ENCODE results near the gene PRG3. TPM values are rescaled to one million over a fixed set of nuclear protein-coding genes. Genes with fewer than 3 reads are reported as not detected.

The PRG3 gene
- total RNA-seq, 2 experiments from 2014 or later: not detected

DNA sequence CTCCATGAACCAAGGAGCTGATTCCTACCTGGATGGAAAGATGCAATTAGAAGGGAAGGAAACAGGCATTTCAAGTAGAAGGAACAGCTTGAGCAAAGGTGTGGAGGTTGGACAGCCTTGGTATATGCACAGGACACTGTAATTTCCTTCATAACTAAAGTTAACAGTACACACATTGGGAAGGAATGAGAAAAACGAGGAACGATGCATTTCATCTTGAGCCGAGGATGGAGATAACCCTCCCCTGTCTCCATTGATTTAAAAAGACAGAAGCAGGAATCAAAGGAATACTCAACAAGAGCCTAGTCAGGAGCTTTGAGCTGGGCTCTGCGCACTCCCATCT is 11.8 kb upstream of the PRG3 start:
- POLR2A ChIA-PET: no interaction called here
- no peak overlapping the region for H3K27ac Mint-ChIP-seq
- no peaks in the 10 kb centered on the region for H3K4me1 Mint-ChIP-seq
- DNase-seq: no peak
- no peaks in the 10 kb centered on the region for H3K9me3 Mint-ChIP-seq
- CTCF ChIA-PET: interaction anchor here (0.8 to 1.3 kb wide), 2 partner anchors 28 to 30 kb away, joined by 3 read pairs; no protein-coding TSS in a partner anchor
- H3K27me3 Mint-ChIP-seq: no peaks in the 10 kb centered on the region
- H3K4me3 Mint-ChIP-seq: no peak overlapping the region
- no peaks in the 10 kb centered on the region for H3K36me3 Mint-ChIP-seq (ENCODE audit: low read depth)

- ChIA-PET CTCF (no interaction called here), POLR2A (no interaction called here)
- no peak overlapping the region for H3K27ac Mint-ChIP-seq
- H3K9me3 Mint-ChIP-seq: no peaks in the 10 kb centered on the region
- no peaks in the 10 kb centered on the region for H3K36me3 Mint-ChIP-seq (ENCODE audit: low read depth)
- no peak for DNase-seq
- no peak overlapping the region for H3K4me3 Mint-ChIP-seq
- no peaks in the 10 kb centered on the region for H3K4me1 Mint-ChIP-seq
- no peaks in the 10 kb centered on the region for H3K27me3 Mint-ChIP-seq
Observed at GRCh38 chr11:57392066-57392762, 11.3 kb upstream of the PRG3 start.

GRCh38 chr11:57391539-57391938 is 10.6 kb upstream of the PRG3 start:
- CTCF ChIA-PET: no interaction called here
- Mint-ChIP-seq H3K4me3 (no peak overlapping the region), H3K27me3 (no peaks in the 10 kb centered on the region), H3K4me1 (no peaks in the 10 kb centered on the region), H3K27ac (no peak overlapping the region), H3K36me3 (ENCODE audit: low read depth) (no peaks in the 10 kb centered on the region), H3K9me3 (no peaks in the 10 kb centered on the region)
- DNase-seq: no peak
- POLR2A ChIA-PET: no interaction called here

- no peak overlapping the region for H3K4me3 Mint-ChIP-seq
- DNase-seq: no peak
- H3K4me1 Mint-ChIP-seq: no peaks in the 10 kb centered on the region
- H3K27me3 Mint-ChIP-seq: no peaks in the 10 kb centered on the region
- no peak overlapping the region for H3K27ac Mint-ChIP-seq
- CTCF ChIA-PET: no interaction called here
- H3K9me3 Mint-ChIP-seq: no peaks in the 10 kb centered on the region
- POLR2A ChIA-PET: no interaction called here
- H3K36me3 Mint-ChIP-seq (ENCODE audit: low read depth): no peaks in the 10 kb centered on the region
Observed at GRCh38 chr11:57391111-57391510, 10.2 kb upstream of the PRG3 start.

DNA sequence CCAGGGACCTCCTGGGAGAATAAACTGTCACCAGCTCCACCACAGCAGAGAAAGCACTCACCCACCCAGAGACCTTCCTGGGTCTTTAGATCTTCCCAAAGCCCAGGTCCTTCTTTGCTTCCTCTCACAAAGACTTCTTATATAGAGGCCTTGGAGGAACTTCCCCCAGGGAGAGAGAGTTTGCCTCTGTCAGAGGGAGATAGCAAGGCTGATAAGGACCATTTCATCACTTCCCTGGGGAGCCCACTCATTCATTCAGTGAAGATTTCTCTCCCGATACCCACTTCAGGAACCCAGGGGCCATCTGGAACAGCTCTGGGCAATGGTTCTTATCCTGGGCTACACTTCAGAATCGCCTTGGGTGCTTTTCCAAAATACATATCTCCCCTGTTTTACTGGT is 9.6 kb upstream of the PRG3 start, which contains the start of gene PRG2:
Gene PRG2 (minus strand): TSS at position 116 of the 400 bp plus-strand sequence. CDS start 706 bp downstream, outside the sequence.
- POLR2A ChIA-PET: no interaction called here
- DNase-seq: no peak
- H3K9me3 Mint-ChIP-seq: no peaks in the 10 kb centered on the region
- no peaks in the 10 kb centered on the region for H3K4me1 Mint-ChIP-seq
- CTCF ChIA-PET: interaction anchor here (1.0 kb wide), 1 partner anchor 29 kb away, joined by 3 read pairs; no protein-coding TSS in a partner anchor
- no peaks in the 10 kb centered on the region for H3K36me3 Mint-ChIP-seq (ENCODE audit: low read depth)
- H3K27ac Mint-ChIP-seq: no peak within 1 kb of the TSS
- no peaks in the 10 kb centered on the region for H3K27me3 Mint-ChIP-seq
- H3K4me3 Mint-ChIP-seq: no peak within 1 kb of the TSS

GRCh38 chr11:57387289-57388030 is 6.5 kb upstream of the PRG3 start:
- Mint-ChIP-seq H3K36me3 (ENCODE audit: low read depth) (no peaks in the 10 kb centered on the region), H3K27me3 (no peaks in the 10 kb centered on the region), H3K4me1 (no peaks in the 10 kb centered on the region), H3K9me3 (no peaks in the 10 kb centered on the region), H3K27ac (no peak overlapping the region), H3K4me3 (no peak overlapping the region)
- no peak for DNase-seq
- ChIA-PET CTCF (interaction anchor here (1.1 kb wide), 1 partner anchor 41 kb away, joined by 4 read pairs; no protein-coding TSS in a partner anchor), POLR2A (no interaction called here)

- Mint-ChIP-seq H3K27ac (no peak overlapping the region), H3K4me1 (no peaks in the 10 kb centered on the region), H3K27me3 (peaks cover 2% of the 10 kb centered on the region), H3K36me3 (ENCODE audit: low read depth) (no peaks in the 10 kb centered on the region), H3K4me3 (no peak overlapping the region), H3K9me3 (no peaks in the 10 kb centered on the region)
- DNase-seq: no peak
- POLR2A ChIA-PET: no interaction called here
- CTCF ChIA-PET: interaction anchor here (1.1 to 1.3 kb wide), 2 partner anchors 8 to 40 kb away, joined by 4 to 5 read pairs; no protein-coding TSS in a partner anchor
Observed at GRCh38 chr11:57386178-57386940, 5.4 kb upstream of the PRG3 start.

- Mint-ChIP-seq H3K27ac (no peak overlapping the region), H3K4me3 (no peak overlapping the region), H3K4me1 (no peaks in the 10 kb centered on the region), H3K36me3 (ENCODE audit: low read depth) (no peaks in the 10 kb centered on the region), H3K9me3 (no peaks in the 10 kb centered on the region), H3K27me3 (peaks cover 3% of the 10 kb centered on the region)
- ChIA-PET POLR2A (no interaction called here), CTCF (no interaction called here)
- DNase-seq: no peak
Observed at GRCh38 chr11:57379732-57380131, 1.2 kb downstream of the PRG3 start.

DNA sequence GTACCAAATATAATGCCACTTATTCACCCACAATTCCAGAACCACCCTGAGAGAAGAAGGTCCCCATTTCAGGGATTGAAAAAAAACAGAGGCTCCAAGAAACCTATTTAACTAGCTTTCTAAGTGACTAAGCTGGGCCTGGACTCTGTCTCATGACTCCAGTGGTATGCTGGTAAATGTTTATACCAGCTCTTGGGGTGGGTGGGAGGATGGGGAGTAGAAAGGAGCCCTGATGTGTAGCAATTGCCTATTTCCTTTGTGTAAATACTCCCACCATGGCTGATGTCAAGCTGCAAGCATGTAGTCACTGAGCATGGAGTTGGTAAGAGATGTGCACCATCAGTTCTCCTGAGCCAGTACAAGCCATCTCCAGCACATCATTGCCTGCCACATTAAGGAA is 2.8 kb downstream of the PRG3 start:
- no peaks in the 10 kb centered on the region for H3K36me3 Mint-ChIP-seq (ENCODE audit: low read depth)
- H3K27ac Mint-ChIP-seq: no peak overlapping the region
- H3K27me3 Mint-ChIP-seq: peaks cover 3% of the 10 kb centered on the region
- ChIA-PET CTCF (interaction anchor here (1.2 kb wide), 1 partner anchor 10 kb away, joined by 3 read pairs; no protein-coding TSS in a partner anchor), POLR2A (no interaction called here)
- H3K4me1 Mint-ChIP-seq: no peaks in the 10 kb centered on the region
- no peak for DNase-seq
- no peaks in the 10 kb centered on the region for H3K9me3 Mint-ChIP-seq
- H3K4me3 Mint-ChIP-seq: no peak overlapping the region

GRCh38 chr11:57377107-57377506 is 3.8 kb downstream of the PRG3 start:
- ChIA-PET POLR2A (no interaction called here), CTCF (interaction anchor here (0.8 kb wide), 1 partner anchor 52 kb away, joined by 4 read pairs; no protein-coding TSS in a partner anchor)
- H3K36me3 Mint-ChIP-seq (ENCODE audit: low read depth): no peaks in the 10 kb centered on the region
- no peak overlapping the region for H3K27ac Mint-ChIP-seq
- no peaks in the 10 kb centered on the region for H3K9me3 Mint-ChIP-seq
- no peaks in the 10 kb centered on the region for H3K4me1 Mint-ChIP-seq
- no peak overlapping the region for H3K4me3 Mint-ChIP-seq
- no peak for DNase-seq
- peaks cover 2% of the 10 kb centered on the region for H3K27me3 Mint-ChIP-seq

GRCh38 chr11:57376095-57377090 is 4.6 kb downstream of the PRG3 start:
- POLR2A ChIA-PET: no interaction called here
- H3K27me3 Mint-ChIP-seq: peaks cover 1% of the 10 kb centered on the region
- H3K27ac Mint-ChIP-seq: no peak overlapping the region
- CTCF ChIA-PET: interaction anchor here (0.8 to 1.1 kb wide), 2 partner anchors 31 to 51 kb away, joined by 3 to 4 read pairs; no protein-coding TSS in a partner anchor
- no peaks in the 10 kb centered on the region for H3K36me3 Mint-ChIP-seq (ENCODE audit: low read depth)
- no peaks in the 10 kb centered on the region for H3K4me1 Mint-ChIP-seq
- H3K4me3 Mint-ChIP-seq: no peak overlapping the region
- no peaks in the 10 kb centered on the region for H3K9me3 Mint-ChIP-seq
- DNase-seq: no peak

- peaks cover 1% of the 10 kb centered on the region for H3K27me3 Mint-ChIP-seq
- no peaks in the 10 kb centered on the region for H3K4me1 Mint-ChIP-seq
- no peak for DNase-seq
- ChIA-PET POLR2A (no interaction called here), CTCF (no interaction called here)
- no peaks in the 10 kb centered on the region for H3K9me3 Mint-ChIP-seq
- no peaks in the 10 kb centered on the region for H3K36me3 Mint-ChIP-seq (ENCODE audit: low read depth)
- H3K27ac Mint-ChIP-seq: no peak overlapping the region
- no peak overlapping the region for H3K4me3 Mint-ChIP-seq
Observed at GRCh38 chr11:57375490-57375889, 5.5 kb downstream of the PRG3 start.

Measured in activated CD4-positive, alpha-beta T cell treated with anti-CD3 and anti-CD28 coated beads, Interleukin-2, amount 10 ng/mL, durations not matched to agents 7 days and 5 days (primary cell).